NCI-H2107 treated with DMSO at 0.1 percent for 48 hours (cell line): ENCODE data around the gene PRTN3.
"Not testable (repeated sequence)": the region's sequence is repeated elsewhere in the genome, so short reads cannot be mapped to it uniquely, and the experiment has no call there.

Source experiments
- DNase-seq: peaks from one replicate; lab custom pipeline; 2025; ENCODE audit not compliant: unreplicated experiment; lab: John Stamatoyannopoulos, UW

Gene PRTN3

GRCh38 chr19:878751-879561 lies 38.2 kb downstream of the PRTN3 start:
- not testable (repeated sequence) for DNase-seq

GRCh38 chr19:879711-880438 lies 39.1 kb downstream of the PRTN3 start:
- DNase-seq: no peak

- DNase-seq: no peak
Measured at GRCh38 chr19:881385-882071, 40.7 kb downstream of the PRTN3 start.

- no peak for DNase-seq
Measured at GRCh38 chr19:882871-883497, 42.2 kb downstream of the PRTN3 start.

GRCh38 chr19:883661-884211 lies 42.9 kb downstream of the PRTN3 start:
- DNase-seq: peak; percentile 49

GRCh38 chr19:884420-885211 lies 43.8 kb downstream of the PRTN3 start:
- DNase-seq: no peak

GRCh38 chr19:885536-886224 lies 44.9 kb downstream of the PRTN3 start:
- DNase-seq: no peak

- no peak for DNase-seq
Measured at GRCh38 chr19:887072-887471, 46.3 kb downstream of the PRTN3 start.

GRCh38 chr19:887599-887998 lies 46.8 kb downstream of the PRTN3 start:
- DNase-seq: no peak

- DNase-seq: no peak
Measured at GRCh38 chr19:888581-889385, 48.0 kb downstream of the PRTN3 start.

GRCh38 chr19:889662-890295 lies 49.0 kb downstream of the PRTN3 start:
- no peak for DNase-seq

GRCh38 chr19:890831-891230 lies 50.0 kb downstream of the PRTN3 start:
- no peak for DNase-seq

- DNase-seq: not testable (repeated sequence)
Measured at GRCh38 chr19:891421-892200, 50.8 kb downstream of the PRTN3 start.

GRCh38 chr19:892243-892893 lies 51.6 kb downstream of the PRTN3 start:
- no peak for DNase-seq

- peak; percentile 89 for DNase-seq
Measured at GRCh38 chr19:892894-893689, 52.3 kb downstream of the PRTN3 start, which contains the start of the genes MED16 and RNU6-9. Gene MED16, minus strand, starts transcription at chr19:893187. Its CDS starts 2,056 bp downstream, at chr19:891131. Gene RNU6-9, plus strand, starts transcription at chr19:893484.

GRCh38 chr19:896434-896833 lies 55.6 kb downstream of the PRTN3 start:
- no peak for DNase-seq
